Gastroesophageal sphincter (tissue), 3 donors: Measurements from ENCODE around the gene SDK1.

Experiments used
- CTCF ChIP-seq, 4 experiments: fragments of 200-600 bp in 2 of 4; fragments of 450-650 bp in 2 of 4; sonication (generic) in 1 of 4; IDR thresholded peaks; one replicate each; pipeline ENCODE4 v1.5.1; 2017 to 2019; ENCODE audit warnings: antibody characterized with exemption in 4 of 4, mild to moderate bottlenecking in 2 of 4, moderate library complexity in 2 of 4
- POLR2AphosphoS5 ChIP-seq: sonication (generic); formaldehyde crosslinking; IDR thresholded peaks from one replicate; pipeline ENCODE4 v1.6.1; 2017; ENCODE audit warnings: antibody characterized with exemption

GRCh38 chr7:4186513-4186780 is 885.4 kb downstream of the SDK1 start:
- TF ChIP-seq CTCF (IDR thresholded peaks at IDR 0.05), result no peak
- no peak for TF ChIP-seq POLR2AphosphoS5
